H1 (cell line): Measurements from ENCODE around the gene OGFOD1. TPM values are rescaled to one million over a fixed set of nuclear protein-coding genes. Genes with fewer than 3 reads are reported as not detected.

Experiments used
- KDM4A ChIP-seq: IDR thresholded peaks from one replicate; pipeline ENCODE4 v1.7.1; 2012; ENCODE audit warnings: low read depth, mild to moderate bottlenecking, moderate library complexity, low read length, inconsistent platforms; ENCODE audit not compliant: severe bottlenecking
- TEAD4 ChIP-seq: IDR thresholded peaks from 2 replicates; pipeline ENCODE4 v1.6.1; 2012; ENCODE audit warnings: low read depth, low read length, inconsistent platforms, mixed read lengths
- polyA plus RNA-seq, 7 experiments: library from polyadenylated mRNA; depleted of rRNA in 3 of 7; stranded (reverse) in 5 of 7; unstranded in 2 of 7; fragments of >200 nt in 5 of 7; fragments of 200-250 nt in 2 of 7; gene quantifications; 1 replicate in 5 of 7; 2 replicates in 1 of 7; 4 replicates in 1 of 7; pipeline versions ENCODE4 v1.2.1 to v1.2.3, GENCODE V29; 2011 to 2013; ENCODE audit warnings: missing spikeins in 2 of 7, mixed read lengths in 2 of 7
- total RNA-seq: library from RNA; stranded (reverse); fragmentation: NEBNext Ultra II Directional; extraction: Animal tissue kit (Norgen Biotek cat#: 25700); gene quantifications from 2 replicates; pipeline ENCODE4 v1.2.1, GENCODE V29; 2021
- TF ChIP-seq, protein P1 (sequence below): fragments of 300-600 bp; sonication (generic); IDR thresholded peaks from 2 replicates; pipeline ENCODE4 v1.7.1; 2012; ENCODE audit warnings: low read length, moderate library complexity, mild to moderate bottlenecking, inconsistent platforms; ENCODE audit not compliant: insufficient replicate concordance

OGFOD1 gene
- total and polyA plus RNA-seq, 2 of the 8 experiments (the other 6 are each of a cell fraction or from before 2014, with no cell fraction given): 24.6 to 61.4 TPM

DNA sequence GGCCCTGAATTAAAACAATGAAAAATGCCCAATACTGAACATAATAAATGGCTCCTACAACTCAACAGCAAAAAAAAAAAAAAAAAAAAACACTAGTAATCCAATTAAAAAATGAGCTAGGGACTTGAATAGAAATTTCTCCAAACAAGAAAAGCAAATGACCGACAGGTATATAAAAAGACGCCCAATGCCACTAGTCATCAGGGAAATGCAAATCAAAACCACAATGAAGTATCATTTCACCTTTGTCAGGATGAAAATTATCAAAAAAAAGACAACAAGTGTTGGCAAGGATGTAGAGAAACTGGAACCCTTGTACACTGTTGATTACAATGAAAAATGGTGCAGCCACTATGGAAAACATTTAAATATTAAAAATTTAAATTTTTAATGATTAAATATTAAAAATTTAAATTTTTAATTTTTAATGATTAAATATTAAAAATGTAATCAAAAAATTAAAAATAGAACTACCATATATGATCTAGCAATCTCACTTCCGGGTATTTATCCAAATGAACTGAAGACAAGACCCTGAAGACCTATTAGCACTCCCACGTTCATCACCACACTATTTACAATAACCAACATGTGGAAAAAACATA is 40.4 kb downstream of the OGFOD1 start (continued):
- TF ChIP-seq, protein P1, sequence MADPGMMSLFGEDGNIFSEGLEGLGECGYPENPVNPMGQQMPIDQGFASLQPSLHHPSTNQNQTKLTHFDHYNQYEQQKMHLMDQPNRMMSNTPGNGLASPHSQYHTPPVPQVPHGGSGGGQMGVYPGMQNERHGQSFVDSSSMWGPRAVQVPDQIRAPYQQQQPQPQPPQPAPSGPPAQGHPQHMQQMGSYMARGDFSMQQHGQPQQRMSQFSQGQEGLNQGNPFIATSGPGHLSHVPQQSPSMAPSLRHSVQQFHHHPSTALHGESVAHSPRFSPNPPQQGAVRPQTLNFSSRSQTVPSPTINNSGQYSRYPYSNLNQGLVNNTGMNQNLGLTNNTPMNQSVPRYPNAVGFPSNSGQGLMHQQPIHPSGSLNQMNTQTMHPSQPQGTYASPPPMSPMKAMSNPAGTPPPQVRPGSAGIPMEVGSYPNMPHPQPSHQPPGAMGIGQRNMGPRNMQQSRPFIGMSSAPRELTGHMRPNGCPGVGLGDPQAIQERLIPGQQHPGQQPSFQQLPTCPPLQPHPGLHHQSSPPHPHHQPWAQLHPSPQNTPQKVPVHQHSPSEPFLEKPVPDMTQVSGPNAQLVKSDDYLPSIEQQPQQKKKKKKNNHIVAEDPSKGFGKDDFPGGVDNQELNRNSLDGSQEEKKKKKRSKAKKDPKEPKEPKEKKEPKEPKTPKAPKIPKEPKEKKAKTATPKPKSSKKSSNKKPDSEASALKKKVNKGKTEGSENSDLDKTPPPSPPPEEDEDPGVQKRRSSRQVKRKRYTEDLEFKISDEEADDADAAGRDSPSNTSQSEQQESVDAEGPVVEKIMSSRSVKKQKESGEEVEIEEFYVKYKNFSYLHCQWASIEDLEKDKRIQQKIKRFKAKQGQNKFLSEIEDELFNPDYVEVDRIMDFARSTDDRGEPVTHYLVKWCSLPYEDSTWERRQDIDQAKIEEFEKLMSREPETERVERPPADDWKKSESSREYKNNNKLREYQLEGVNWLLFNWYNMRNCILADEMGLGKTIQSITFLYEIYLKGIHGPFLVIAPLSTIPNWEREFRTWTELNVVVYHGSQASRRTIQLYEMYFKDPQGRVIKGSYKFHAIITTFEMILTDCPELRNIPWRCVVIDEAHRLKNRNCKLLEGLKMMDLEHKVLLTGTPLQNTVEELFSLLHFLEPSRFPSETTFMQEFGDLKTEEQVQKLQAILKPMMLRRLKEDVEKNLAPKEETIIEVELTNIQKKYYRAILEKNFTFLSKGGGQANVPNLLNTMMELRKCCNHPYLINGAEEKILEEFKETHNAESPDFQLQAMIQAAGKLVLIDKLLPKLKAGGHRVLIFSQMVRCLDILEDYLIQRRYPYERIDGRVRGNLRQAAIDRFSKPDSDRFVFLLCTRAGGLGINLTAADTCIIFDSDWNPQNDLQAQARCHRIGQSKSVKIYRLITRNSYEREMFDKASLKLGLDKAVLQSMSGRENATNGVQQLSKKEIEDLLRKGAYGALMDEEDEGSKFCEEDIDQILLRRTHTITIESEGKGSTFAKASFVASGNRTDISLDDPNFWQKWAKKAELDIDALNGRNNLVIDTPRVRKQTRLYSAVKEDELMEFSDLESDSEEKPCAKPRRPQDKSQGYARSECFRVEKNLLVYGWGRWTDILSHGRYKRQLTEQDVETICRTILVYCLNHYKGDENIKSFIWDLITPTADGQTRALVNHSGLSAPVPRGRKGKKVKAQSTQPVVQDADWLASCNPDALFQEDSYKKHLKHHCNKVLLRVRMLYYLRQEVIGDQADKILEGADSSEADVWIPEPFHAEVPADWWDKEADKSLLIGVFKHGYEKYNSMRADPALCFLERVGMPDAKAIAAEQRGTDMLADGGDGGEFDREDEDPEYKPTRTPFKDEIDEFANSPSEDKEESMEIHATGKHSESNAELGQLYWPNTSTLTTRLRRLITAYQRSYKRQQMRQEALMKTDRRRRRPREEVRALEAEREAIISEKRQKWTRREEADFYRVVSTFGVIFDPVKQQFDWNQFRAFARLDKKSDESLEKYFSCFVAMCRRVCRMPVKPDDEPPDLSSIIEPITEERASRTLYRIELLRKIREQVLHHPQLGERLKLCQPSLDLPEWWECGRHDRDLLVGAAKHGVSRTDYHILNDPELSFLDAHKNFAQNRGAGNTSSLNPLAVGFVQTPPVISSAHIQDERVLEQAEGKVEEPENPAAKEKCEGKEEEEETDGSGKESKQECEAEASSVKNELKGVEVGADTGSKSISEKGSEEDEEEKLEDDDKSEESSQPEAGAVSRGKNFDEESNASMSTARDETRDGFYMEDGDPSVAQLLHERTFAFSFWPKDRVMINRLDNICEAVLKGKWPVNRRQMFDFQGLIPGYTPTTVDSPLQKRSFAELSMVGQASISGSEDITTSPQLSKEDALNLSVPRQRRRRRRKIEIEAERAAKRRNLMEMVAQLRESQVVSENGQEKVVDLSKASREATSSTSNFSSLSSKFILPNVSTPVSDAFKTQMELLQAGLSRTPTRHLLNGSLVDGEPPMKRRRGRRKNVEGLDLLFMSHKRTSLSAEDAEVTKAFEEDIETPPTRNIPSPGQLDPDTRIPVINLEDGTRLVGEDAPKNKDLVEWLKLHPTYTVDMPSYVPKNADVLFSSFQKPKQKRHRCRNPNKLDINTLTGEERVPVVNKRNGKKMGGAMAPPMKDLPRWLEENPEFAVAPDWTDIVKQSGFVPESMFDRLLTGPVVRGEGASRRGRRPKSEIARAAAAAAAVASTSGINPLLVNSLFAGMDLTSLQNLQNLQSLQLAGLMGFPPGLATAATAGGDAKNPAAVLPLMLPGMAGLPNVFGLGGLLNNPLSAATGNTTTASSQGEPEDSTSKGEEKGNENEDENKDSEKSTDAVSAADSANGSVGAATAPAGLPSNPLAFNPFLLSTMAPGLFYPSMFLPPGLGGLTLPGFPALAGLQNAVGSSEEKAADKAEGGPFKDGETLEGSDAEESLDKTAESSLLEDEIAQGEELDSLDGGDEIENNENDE: no peak
- TF ChIP-seq KDM4A (no peak), TEAD4 (no peak)
